GM12878 (cell line): Measurements from ENCODE around the gene SOCS1. TPM values are rescaled to one million over a fixed set of nuclear protein-coding genes. Genes with fewer than 3 reads are reported as not detected.

Experiments
- BACH1 ChIP-seq: fragments of 450-650 bp; IDR thresholded peaks from 2 replicates; pipeline ENCODE4 v1.6.1; 2017; ENCODE audit warnings: mild to moderate bottlenecking, borderline replicate concordance
- BHLHE40 ChIP-seq, 2 experiments: fragments of 450-650 bp in 1 of 2; IDR thresholded peaks; 2 replicates each; pipeline ENCODE4 v1.6.1; 2011 to 2017; ENCODE audit warnings: low read depth in 2 of 2, borderline replicate concordance in 1 of 2, improper control_type of control experiment in 1 of 2, low read length in 1 of 2, mild to moderate bottlenecking in 1 of 2
- CBX5 ChIP-seq: sonication (generic); IDR thresholded peaks from 2 replicates; pipeline ENCODE4 v1.6.1; 2016; ENCODE audit warnings: low read depth, moderate library complexity, mild to moderate bottlenecking, inconsistent platforms
- CREB1 ChIP-seq: IDR thresholded peaks from 2 replicates; pipeline ENCODE4 v1.6.1; 2012; ENCODE audit warnings: low read depth, mild to moderate bottlenecking, inconsistent platforms
- GATAD2B ChIP-seq: fragments of 450-650 bp; conservative IDR thresholded peaks from 2 replicates; pipeline ENCODE4 v1.6.1; 2017; ENCODE audit warnings: low read depth, mild to moderate bottlenecking, moderate library complexity
- IKZF2 ChIP-seq, 2 experiments: fragments of 450-650 bp; IDR thresholded peaks; 2 replicates each; pipeline ENCODE4 v1.6.1; 2017; ENCODE audit warnings: mild to moderate bottlenecking in 2 of 2, moderate library complexity in 2 of 2
- JUNB ChIP-seq: IDR thresholded peaks from 2 replicates; pipeline ENCODE4 v1.6.1; 2016; ENCODE audit warnings: antibody characterized with exemption, mild to moderate bottlenecking
- KLF5 ChIP-seq: fragments of 450-650 bp; IDR thresholded peaks from 2 replicates; pipeline ENCODE4 v1.6.1; 2014; ENCODE audit warnings: mild to moderate bottlenecking; ENCODE audit not compliant: partially characterized antibody
- MXI1 ChIP-seq: fragments of 150-350 bp; IDR thresholded peaks from 2 replicates; pipeline ENCODE4 v1.6.1; 2011; ENCODE audit warnings: low read depth, mild to moderate bottlenecking, inconsistent platforms, low read length, improper control_type of control experiment
- NBN ChIP-seq: fragments of 450-650 bp; IDR thresholded peaks from 2 replicates; pipeline ENCODE4 v1.6.1; 2016
- PAX5 ChIP-seq: IDR thresholded peaks from 2 replicates; pipeline ENCODE4 v1.6.1; 2011; ENCODE audit warnings: low read depth, low read length, borderline replicate concordance
- TCF3 ChIP-seq: IDR thresholded peaks from 2 replicates; pipeline ENCODE4 v1.6.1; 2012; ENCODE audit warnings: low read depth, mild to moderate bottlenecking, low read length, borderline replicate concordance; ENCODE audit not compliant: insufficient read depth
- TCF7 ChIP-seq: IDR thresholded peaks from 2 replicates; pipeline ENCODE4 v1.6.1; 2014; ENCODE audit warnings: antibody characterized with exemption, borderline replicate concordance
- ZNF207 ChIP-seq: fragments of 450-650 bp; IDR thresholded peaks from 2 replicates; pipeline ENCODE4 v1.6.1; 2014; ENCODE audit warnings: antibody characterized with exemption, mild to moderate bottlenecking, borderline replicate concordance
- ZNF384 ChIP-seq: IDR thresholded peaks from 2 replicates; pipeline ENCODE4 v1.6.1; 2012; ENCODE audit warnings: low read depth, mild to moderate bottlenecking, low read length, improper control_type of control experiment, borderline replicate concordance
- ZNF592 ChIP-seq: fragments of 450-650 bp; IDR thresholded peaks from 2 replicates; pipeline ENCODE4 v1.6.1; 2017; ENCODE audit warnings: mild to moderate bottlenecking, moderate library complexity
- polyA plus RNA-seq, 11 experiments: library from polyadenylated mRNA; depleted of rRNA in 4 of 11; unstranded in 6 of 11; stranded (reverse) in 5 of 11; fragments of >200 nt; fragmentation: Nextera tagmentation in 4 of 11; fragmentation: Illumina TruSeq in 1 of 11; extraction: Ambion mirVana in 4 of 11; extraction: Trizol in 1 of 11; gene quantifications; 1 replicate in 1 of 11; 2 replicates in 10 of 11; pipeline versions ENCODE4 v1.2.1 to v1.2.3, GENCODE V29; 2011 to 2016; ENCODE audit warnings: inconsistent platforms in 2 of 11, missing spikeins in 2 of 11, low read depth in 1 of 11
- total RNA-seq, 4 experiments: library from RNA; depleted of rRNA in 3 of 4; stranded (reverse); fragments of >200 nt in 3 of 4; fragmentation: Illumina TruSeq in 1 of 4; extraction: Trizol in 1 of 4; gene quantifications; 2 replicates each; pipeline versions ENCODE4 v1.2.1 to v1.2.3, GENCODE V29; 2013 to 2021
- TF ChIP-seq, protein P1 (sequence below): fragments of 450-650 bp; IDR thresholded peaks from 2 replicates; pipeline ENCODE4 v1.6.1; 2016; ENCODE audit warnings: mild to moderate bottlenecking
- TF ChIP-seq, protein P2 (sequence below): fragments of 450-650 bp; IDR thresholded peaks from 2 replicates; pipeline ENCODE4 v1.6.1; 2017; ENCODE audit warnings: mild to moderate bottlenecking
- TF ChIP-seq, protein P3 (sequence below): fragments of 450-650 bp; IDR thresholded peaks from 2 replicates; pipeline ENCODE4 v1.6.1; 2017; ENCODE audit warnings: mild to moderate bottlenecking, moderate library complexity

SOCS1 gene
- total and polyA plus RNA-seq, 10 of the 15 experiments (the other 5 are each of a cell fraction or from before 2014, with no cell fraction given): 0.42 to 39.8 (median 11.2) TPM

DNA sequence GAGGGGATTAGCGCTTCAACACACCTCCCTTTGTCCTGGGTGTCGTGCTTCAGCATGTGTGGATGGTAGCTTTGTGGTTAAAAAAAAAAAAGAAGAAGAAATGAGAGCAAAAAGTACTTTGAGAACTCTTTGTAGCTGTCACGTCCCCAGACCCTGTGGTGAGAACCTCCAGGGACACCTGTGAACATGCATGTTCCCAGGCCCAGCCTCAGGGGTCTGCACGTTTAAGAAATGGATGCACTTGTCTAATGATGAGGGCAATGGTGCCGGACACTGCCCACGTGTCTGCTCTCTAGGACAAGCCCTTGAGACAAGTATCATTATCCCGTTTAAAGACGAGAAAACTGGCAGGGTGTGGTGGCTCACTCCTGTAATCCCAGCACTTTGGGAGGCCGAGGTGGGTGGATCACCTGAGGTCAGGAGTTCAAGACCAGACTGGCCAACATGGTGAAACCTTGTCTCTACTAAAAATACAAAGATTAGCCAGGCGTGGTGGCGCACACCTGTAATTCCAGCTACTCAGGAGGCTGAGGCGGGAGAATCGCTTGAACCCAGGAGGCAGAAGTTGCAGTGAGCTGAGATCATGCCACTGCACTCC lies 43.0 kb upstream of the SOCS1 start (continued):
- TF ChIP-seq ZNF592 (peak; percentile 94), CREB1 (peak; percentile 45; the same call in 1 of the 2 replicates), BACH1 (peak; percentile 43; the same call in 1 of the 2 replicates), KLF5 (peak; percentile 87), BHLHE40 (IDR thresholded peaks at IDR 0.05; ENCODE audit: borderline replicate concordance in 1 of 2, low read depth in 2 of 2, low read length in 1 of 2) (peak; percentile 92 to 95), IKZF2 (IDR thresholded peaks at IDR 0.05) (peak; percentile 60 to 79), JUNB (peak; percentile 35), TCF3 (peak; percentile 92), MXI1 (0 out of 2 replicates have a peak, but pooled peaks have one; percentile 37), GATAD2B (peak; percentile 99), TCF7 (peak; percentile 72), ZNF207 (peak; percentile 89; the same call in 1 of the 2 replicates), ZNF384 (peak; percentile 98), NBN (peak; percentile 97), CBX5 (peak; percentile 24; the same call in 1 of the 2 replicates), PAX5 (peak; percentile 89)
- TF ChIP-seq, protein P1, sequence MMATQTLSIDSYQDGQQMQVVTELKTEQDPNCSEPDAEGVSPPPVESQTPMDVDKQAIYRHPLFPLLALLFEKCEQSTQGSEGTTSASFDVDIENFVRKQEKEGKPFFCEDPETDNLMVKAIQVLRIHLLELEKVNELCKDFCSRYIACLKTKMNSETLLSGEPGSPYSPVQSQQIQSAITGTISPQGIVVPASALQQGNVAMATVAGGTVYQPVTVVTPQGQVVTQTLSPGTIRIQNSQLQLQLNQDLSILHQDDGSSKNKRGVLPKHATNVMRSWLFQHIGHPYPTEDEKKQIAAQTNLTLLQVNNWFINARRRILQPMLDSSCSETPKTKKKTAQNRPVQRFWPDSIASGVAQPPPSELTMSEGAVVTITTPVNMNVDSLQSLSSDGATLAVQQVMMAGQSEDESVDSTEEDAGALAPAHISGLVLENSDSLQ: peak; percentile 80
- TF ChIP-seq, protein P2, sequence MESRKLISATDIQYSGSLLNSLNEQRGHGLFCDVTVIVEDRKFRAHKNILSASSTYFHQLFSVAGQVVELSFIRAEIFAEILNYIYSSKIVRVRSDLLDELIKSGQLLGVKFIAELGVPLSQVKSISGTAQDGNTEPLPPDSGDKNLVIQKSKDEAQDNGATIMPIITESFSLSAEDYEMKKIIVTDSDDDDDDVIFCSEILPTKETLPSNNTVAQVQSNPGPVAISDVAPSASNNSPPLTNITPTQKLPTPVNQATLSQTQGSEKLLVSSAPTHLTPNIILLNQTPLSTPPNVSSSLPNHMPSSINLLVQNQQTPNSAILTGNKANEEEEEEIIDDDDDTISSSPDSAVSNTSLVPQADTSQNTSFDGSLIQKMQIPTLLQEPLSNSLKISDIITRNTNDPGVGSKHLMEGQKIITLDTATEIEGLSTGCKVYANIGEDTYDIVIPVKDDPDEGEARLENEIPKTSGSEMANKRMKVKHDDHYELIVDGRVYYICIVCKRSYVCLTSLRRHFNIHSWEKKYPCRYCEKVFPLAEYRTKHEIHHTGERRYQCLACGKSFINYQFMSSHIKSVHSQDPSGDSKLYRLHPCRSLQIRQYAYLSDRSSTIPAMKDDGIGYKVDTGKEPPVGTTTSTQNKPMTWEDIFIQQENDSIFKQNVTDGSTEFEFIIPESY: 0 out of 2 replicates have a peak, but pooled peaks have one; percentile 47
- TF ChIP-seq, protein P3, sequence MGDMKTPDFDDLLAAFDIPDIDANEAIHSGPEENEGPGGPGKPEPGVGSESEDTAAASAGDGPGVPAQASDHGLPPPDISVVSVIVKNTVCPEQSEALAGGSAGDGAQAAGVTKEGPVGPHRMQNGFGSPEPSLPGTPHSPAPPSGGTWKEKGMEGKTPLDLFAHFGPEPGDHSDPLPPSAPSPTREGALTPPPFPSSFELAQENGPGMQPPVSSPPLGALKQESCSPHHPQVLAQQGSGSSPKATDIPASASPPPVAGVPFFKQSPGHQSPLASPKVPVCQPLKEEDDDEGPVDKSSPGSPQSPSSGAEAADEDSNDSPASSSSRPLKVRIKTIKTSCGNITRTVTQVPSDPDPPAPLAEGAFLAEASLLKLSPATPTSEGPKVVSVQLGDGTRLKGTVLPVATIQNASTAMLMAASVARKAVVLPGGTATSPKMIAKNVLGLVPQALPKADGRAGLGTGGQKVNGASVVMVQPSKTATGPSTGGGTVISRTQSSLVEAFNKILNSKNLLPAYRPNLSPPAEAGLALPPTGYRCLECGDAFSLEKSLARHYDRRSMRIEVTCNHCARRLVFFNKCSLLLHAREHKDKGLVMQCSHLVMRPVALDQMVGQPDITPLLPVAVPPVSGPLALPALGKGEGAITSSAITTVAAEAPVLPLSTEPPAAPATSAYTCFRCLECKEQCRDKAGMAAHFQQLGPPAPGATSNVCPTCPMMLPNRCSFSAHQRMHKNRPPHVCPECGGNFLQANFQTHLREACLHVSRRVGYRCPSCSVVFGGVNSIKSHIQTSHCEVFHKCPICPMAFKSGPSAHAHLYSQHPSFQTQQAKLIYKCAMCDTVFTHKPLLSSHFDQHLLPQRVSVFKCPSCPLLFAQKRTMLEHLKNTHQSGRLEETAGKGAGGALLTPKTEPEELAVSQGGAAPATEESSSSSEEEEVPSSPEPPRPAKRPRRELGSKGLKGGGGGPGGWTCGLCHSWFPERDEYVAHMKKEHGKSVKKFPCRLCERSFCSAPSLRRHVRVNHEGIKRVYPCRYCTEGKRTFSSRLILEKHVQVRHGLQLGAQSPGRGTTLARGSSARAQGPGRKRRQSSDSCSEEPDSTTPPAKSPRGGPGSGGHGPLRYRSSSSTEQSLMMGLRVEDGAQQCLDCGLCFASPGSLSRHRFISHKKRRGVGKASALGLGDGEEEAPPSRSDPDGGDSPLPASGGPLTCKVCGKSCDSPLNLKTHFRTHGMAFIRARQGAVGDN: peak; percentile 93
